DND-41 (cell line): ENCODE data around the gene APOL6.

Experiments used
- EZH2 ChIP-seq: IDR thresholded peaks from 3 replicates; pipeline ENCODE4 v1.6.1; 2012; ENCODE audit warnings: borderline replicate concordance, low read depth, mild to moderate bottlenecking, moderate library complexity, low read length, inconsistent platforms; ENCODE audit not compliant: severe bottlenecking
- TF ChIP-seq, protein P1 (sequence below): IDR thresholded peaks from 2 replicates; pipeline ENCODE4 v1.5.1; 2012; ENCODE audit warnings: borderline replicate concordance, low read length, moderate library complexity, mild to moderate bottlenecking; ENCODE audit not compliant: poor library complexity, severe bottlenecking; ENCODE audit errors: extremely low read depth

- TF ChIP-seq EZH2 = no peak
- TF ChIP-seq, protein P1, sequence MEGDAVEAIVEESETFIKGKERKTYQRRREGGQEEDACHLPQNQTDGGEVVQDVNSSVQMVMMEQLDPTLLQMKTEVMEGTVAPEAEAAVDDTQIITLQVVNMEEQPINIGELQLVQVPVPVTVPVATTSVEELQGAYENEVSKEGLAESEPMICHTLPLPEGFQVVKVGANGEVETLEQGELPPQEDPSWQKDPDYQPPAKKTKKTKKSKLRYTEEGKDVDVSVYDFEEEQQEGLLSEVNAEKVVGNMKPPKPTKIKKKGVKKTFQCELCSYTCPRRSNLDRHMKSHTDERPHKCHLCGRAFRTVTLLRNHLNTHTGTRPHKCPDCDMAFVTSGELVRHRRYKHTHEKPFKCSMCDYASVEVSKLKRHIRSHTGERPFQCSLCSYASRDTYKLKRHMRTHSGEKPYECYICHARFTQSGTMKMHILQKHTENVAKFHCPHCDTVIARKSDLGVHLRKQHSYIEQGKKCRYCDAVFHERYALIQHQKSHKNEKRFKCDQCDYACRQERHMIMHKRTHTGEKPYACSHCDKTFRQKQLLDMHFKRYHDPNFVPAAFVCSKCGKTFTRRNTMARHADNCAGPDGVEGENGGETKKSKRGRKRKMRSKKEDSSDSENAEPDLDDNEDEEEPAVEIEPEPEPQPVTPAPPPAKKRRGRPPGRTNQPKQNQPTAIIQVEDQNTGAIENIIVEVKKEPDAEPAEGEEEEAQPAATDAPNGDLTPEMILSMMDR = no peak
Observed at GRCh38 chr22:35657571-35658312, 9.5 kb downstream of the APOL6 start.
